Activated CD8-positive, alpha-beta memory T cell treated with anti-CD3 and anti-CD28 coated beads, Interleukin-2, amount 10 ng/mL, durations not matched to agents 7 days and 5 days (primary cell): ENCODE results near the gene FLYWCH1. TPM values are rescaled to one million over a fixed set of nuclear protein-coding genes. Genes with fewer than 3 reads are reported as not detected.

Source experiments
- ATAC-seq: fragments of 150-1000 bp; cut with Tn5 transposase; one replicate; pipeline ENCODE4 v1.10.0; 2021; ENCODE audit warnings: moderate library complexity
- CTCF ChIA-PET: fragments of 350-600 bp; sonication (Branson Sonifier 250); formaldehyde crosslinking; loops from one replicate; lab custom pipeline; 2021; ENCODE audit warnings: antibody characterized with exemption; lab: Charles Lee
- DNase-seq: peaks from one replicate; pipeline ENCODE4 v3.0.0-alpha.2; 2020
- H3K27ac Mint-ChIP-seq: one replicate; pipeline ENCODE4 v1.8.0; 2021; ENCODE audit warnings: mild to moderate bottlenecking, mixed read lengths
- H3K27me3 Mint-ChIP-seq: one replicate; pipeline ENCODE4 v1.8.0; 2021; ENCODE audit warnings: mixed read lengths
- H3K36me3 Mint-ChIP-seq: one replicate; pipeline ENCODE4 v1.8.0; 2021; ENCODE audit warnings: mild to moderate bottlenecking, mixed read lengths
- H3K4me1 Mint-ChIP-seq: one replicate; pipeline ENCODE4 v1.8.0; 2021; ENCODE audit warnings: mixed read lengths
- H3K4me3 Mint-ChIP-seq: one replicate; pipeline ENCODE4 v1.8.0; 2021; ENCODE audit warnings: mild to moderate bottlenecking, moderate library complexity, mixed read lengths
- H3K9me3 Mint-ChIP-seq: one replicate; pipeline ENCODE4 v1.8.0; 2022; ENCODE audit warnings: low read depth, mixed read lengths
- total RNA-seq, 2 experiments: library from RNA; stranded (reverse); gene quantifications; one replicate each; pipeline ENCODE4 v1.2.3, GENCODE V29; 2021

The FLYWCH1 gene
- total RNA-seq, 2 experiments from 2014 or later = 52.7 to 58.1 TPM

- peaks cover 43% of the 10 kb centered on the region for H3K27me3 Mint-ChIP-seq
- H3K36me3 Mint-ChIP-seq = peaks cover 2% of the 10 kb centered on the region
- ATAC-seq (no peak), DNase-seq (peak; percentile 47)
- no peaks in the 10 kb centered on the region for H3K9me3 Mint-ChIP-seq
- H3K4me1 Mint-ChIP-seq = peaks cover 30% of the 10 kb centered on the region
- CTCF ChIA-PET = interaction anchor here (0.8 to 2.0 kb wide), 5 partner anchors 11 to 51 kb away, joined by 3 to 5 read pairs (median 4); no protein-coding TSS in a partner anchor
- no peak within 1 kb of the TSS for H3K27ac Mint-ChIP-seq
- peak within 1 kb of the TSS; percentile 51 for H3K4me3 Mint-ChIP-seq
Observed at GRCh38 chr16:2963723-2964474, 52.2 kb downstream of the FLYWCH1 start, which contains the start of gene KREMEN2. TSS of gene KREMEN2 (plus strand) at chr16:2964275. CDS start at chr16:2964521, 246 bp downstream.

GRCh38 chr16:2964475-2965336 is 53.0 kb downstream of the FLYWCH1 start:
- Mint-ChIP-seq H3K4me3 (peak overlapping the region; percentile 43), H3K27ac (no peak overlapping the region)

GRCh38 chr16:2966043-2966807 is 54.5 kb downstream of the FLYWCH1 start:
- H3K9me3 Mint-ChIP-seq = no peaks in the 10 kb centered on the region
- CTCF ChIA-PET = interaction anchor here (0.8 to 1.6 kb wide), 6 partner anchors 38 to 61 kb away, joined by 3 to 5 read pairs (median 4); partner anchors contain the start of gene TNFRSF12A
- no peak for DNase-seq
- peaks cover 4% of the 10 kb centered on the region for H3K36me3 Mint-ChIP-seq
- H3K27me3 Mint-ChIP-seq = peaks cover 35% of the 10 kb centered on the region
- peaks cover 38% of the 10 kb centered on the region for H3K4me1 Mint-ChIP-seq
- peak overlapping the region; percentile 43 for H3K4me3 Mint-ChIP-seq
- no peak overlapping the region for H3K27ac Mint-ChIP-seq
- no peak for ATAC-seq

More at GRCh38 chr16:2964475-2965336, 53.0 kb downstream of the FLYWCH1 start:
- DNase-seq (peak; percentile 81), ATAC-seq (peak; percentile 30)
- peaks cover 2% of the 10 kb centered on the region for H3K36me3 Mint-ChIP-seq
- CTCF ChIA-PET = interaction anchor here (0.7 to 2.0 kb wide), 12 partner anchors 13 to 211 kb away, joined by 3 to 5 read pairs (median 4); partner anchors contain the start of gene FLYWCH1
- H3K9me3 Mint-ChIP-seq = no peaks in the 10 kb centered on the region
- H3K27me3 Mint-ChIP-seq = peaks cover 41% of the 10 kb centered on the region
- H3K4me1 Mint-ChIP-seq = peaks cover 30% of the 10 kb centered on the region

- CTCF ChIA-PET = interaction anchor here (1.0 to 2.0 kb wide), 6 partner anchors 11 to 62 kb away, joined by 3 to 8 read pairs (median 4); no protein-coding TSS in a partner anchor
- Mint-ChIP-seq H3K4me3 (no peak overlapping the region), H3K4me1 (peaks cover 36% of the 10 kb centered on the region), H3K27me3 (peaks cover 33% of the 10 kb centered on the region), H3K27ac (no peak overlapping the region), H3K36me3 (peaks cover 4% of the 10 kb centered on the region), H3K9me3 (no peaks in the 10 kb centered on the region)
- DNase-seq (no peak), ATAC-seq (no peak)
Observed at GRCh38 chr16:2966808-2967191, 55.1 kb downstream of the FLYWCH1 start.

- peaks cover 29% of the 10 kb centered on the region for H3K27me3 Mint-ChIP-seq
- H3K9me3 Mint-ChIP-seq = no peaks in the 10 kb centered on the region
- H3K4me3 Mint-ChIP-seq = no peak overlapping the region
- CTCF ChIA-PET = interaction anchor here (1.0 to 2.0 kb wide), 7 partner anchors 11 to 61 kb away, joined by 3 to 8 read pairs (median 3); no protein-coding TSS in a partner anchor
- peaks cover 40% of the 10 kb centered on the region for H3K4me1 Mint-ChIP-seq
- DNase-seq = no peak
- ATAC-seq = no peak
- no peak overlapping the region for H3K27ac Mint-ChIP-seq
- H3K36me3 Mint-ChIP-seq = peaks cover 8% of the 10 kb centered on the region
Observed at GRCh38 chr16:2967211-2967631, 55.5 kb downstream of the FLYWCH1 start.

- Mint-ChIP-seq H3K36me3 (peaks cover 10% of the 10 kb centered on the region), H3K9me3 (no peaks in the 10 kb centered on the region), H3K27me3 (peaks cover 25% of the 10 kb centered on the region), H3K4me1 (peaks cover 40% of the 10 kb centered on the region), H3K27ac (no peak overlapping the region), H3K4me3 (no peak overlapping the region)
- CTCF ChIA-PET = interaction anchor here (0.6 to 2.0 kb wide), 8 partner anchors 10 to 377 kb away, joined by 3 to 8 read pairs (median 3); no protein-coding TSS in a partner anchor
- no peak for ATAC-seq
- no peak for DNase-seq
Observed at GRCh38 chr16:2967721-2968161, 56.0 kb downstream of the FLYWCH1 start.

- Mint-ChIP-seq H3K27ac (peak overlapping the region; percentile 76), H3K9me3 (no peaks in the 10 kb centered on the region), H3K27me3 (peaks cover 23% of the 10 kb centered on the region), H3K36me3 (peaks cover 12% of the 10 kb centered on the region), H3K4me1 (peaks cover 40% of the 10 kb centered on the region), H3K4me3 (peak overlapping the region; percentile 71)
- no peak for DNase-seq
- CTCF ChIA-PET = interaction anchor here (0.6 to 2.0 kb wide), 4 partner anchors 9 to 378 kb away, joined by 3 to 8 read pairs (median 4); no protein-coding TSS in a partner anchor
- ATAC-seq = no peak
Observed at GRCh38 chr16:2968368-2968737, 56.6 kb downstream of the FLYWCH1 start.

- Mint-ChIP-seq H3K27me3 (peaks cover 18% of the 10 kb centered on the region), H3K4me3 (peak within 1 kb of the TSS; percentile 73), H3K9me3 (no peaks in the 10 kb centered on the region), H3K27ac (peak within 1 kb of the TSS; percentile 77), H3K36me3 (peaks cover 13% of the 10 kb centered on the region), H3K4me1 (peaks cover 38% of the 10 kb centered on the region)
- peak; percentile 89 for DNase-seq
- ATAC-seq = peak; percentile 75
- CTCF ChIA-PET = interaction anchor here (0.7 to 2.0 kb wide), 13 partner anchors 7 to 190 kb away, joined by 3 to 28 read pairs (median 4); partner anchors contain the start of gene PKMYT1
Observed at GRCh38 chr16:2968738-2969544, 57.2 kb downstream of the FLYWCH1 start, which contains the start of gene PAQR4. TSS of gene PAQR4 (plus strand) at chr16:2969348. CDS start at chr16:2969675, 327 bp downstream.

- CTCF ChIA-PET = interaction anchor here (0.5 to 2.0 kb wide), 19 partner anchors 8 to 363 kb away, joined by 3 to 28 read pairs (median 3); partner anchors contain the start of genes PKMYT1 and TNFRSF12A
- Mint-ChIP-seq H3K9me3 (no peaks in the 10 kb centered on the region), H3K36me3 (peaks cover 15% of the 10 kb centered on the region), H3K4me3 (peak overlapping the region; percentile 73), H3K27ac (peak overlapping the region; percentile 77), H3K4me1 (peaks cover 36% of the 10 kb centered on the region), H3K27me3 (peaks cover 15% of the 10 kb centered on the region)
- ATAC-seq (peak; percentile 71), DNase-seq (peak; percentile 91)
Observed at GRCh38 chr16:2969545-2970521, 58.1 kb downstream of the FLYWCH1 start.

GRCh38 chr16:2970563-2970962 is 58.8 kb downstream of the FLYWCH1 start:
- H3K27me3 Mint-ChIP-seq = peaks cover 11% of the 10 kb centered on the region
- peaks cover 15% of the 10 kb centered on the region for H3K36me3 Mint-ChIP-seq
- no peaks in the 10 kb centered on the region for H3K9me3 Mint-ChIP-seq
- H3K27ac Mint-ChIP-seq = peak overlapping the region; percentile 60
- no peak for DNase-seq
- H3K4me1 Mint-ChIP-seq = peaks cover 32% of the 10 kb centered on the region
- CTCF ChIA-PET = interaction anchor here (0.5 to 2.0 kb wide), 14 partner anchors 9 to 363 kb away, joined by 3 to 28 read pairs (median 3); partner anchors contain the start of genes PKMYT1 and TNFRSF12A
- no peak for ATAC-seq
- peak overlapping the region; percentile 73 for H3K4me3 Mint-ChIP-seq
